NT2/D1 (cell line): ENCODE data around the gene BACE1-AS.

Experiments used
- DNase-seq: peaks from one replicate; pipeline ENCODE4 v3.0.0-alpha.2; 2011; ENCODE audit warnings: low read depth, low spot score
- H3K27me3 ChIP-seq: 2 replicates; pipeline ENCODE4 v1.6.0; 2011; ENCODE audit warnings: mild to moderate bottlenecking; ENCODE audit not compliant: insufficient read length, insufficient read depth
- H3K36me3 ChIP-seq: 2 replicates; pipeline ENCODE4 v1.6.1; 2011; ENCODE audit warnings: mild to moderate bottlenecking, low read length, mixed read lengths; ENCODE audit not compliant: insufficient read depth, insufficient read length
- H3K4me1 ChIP-seq: 2 replicates; pipeline ENCODE4 v1.5.1; 2011; ENCODE audit not compliant: insufficient read depth, insufficient read length
- H3K4me3 ChIP-seq: 2 replicates; pipeline ENCODE4 v1.5.1; 2011; ENCODE audit warnings: low read depth; ENCODE audit not compliant: insufficient read length
- H3K9ac ChIP-seq: 2 replicates; pipeline ENCODE4 v1.6.0; 2011; ENCODE audit warnings: low read depth; ENCODE audit not compliant: insufficient read length
- H3K9me3 ChIP-seq: 2 replicates; pipeline ENCODE4 v1.5.1; 2011; ENCODE audit warnings: mild to moderate bottlenecking, low read length; ENCODE audit not compliant: insufficient read depth
- SUZ12 ChIP-seq: IDR thresholded peaks from 2 replicates; pipeline ENCODE4 v1.6.1; 2011; ENCODE audit not compliant: insufficient read length, insufficient read depth; ENCODE audit errors: extremely low read depth
- YY1 ChIP-seq: IDR thresholded peaks from 2 replicates; pipeline ENCODE4 v1.6.1; 2011; ENCODE audit not compliant: insufficient read length, insufficient read depth
- ZNF274 ChIP-seq: IDR thresholded peaks from 2 replicates; pipeline ENCODE4 v1.6.1; 2011; ENCODE audit warnings: mild to moderate bottlenecking, low read depth, low read length

BACE1-AS gene

DNA sequence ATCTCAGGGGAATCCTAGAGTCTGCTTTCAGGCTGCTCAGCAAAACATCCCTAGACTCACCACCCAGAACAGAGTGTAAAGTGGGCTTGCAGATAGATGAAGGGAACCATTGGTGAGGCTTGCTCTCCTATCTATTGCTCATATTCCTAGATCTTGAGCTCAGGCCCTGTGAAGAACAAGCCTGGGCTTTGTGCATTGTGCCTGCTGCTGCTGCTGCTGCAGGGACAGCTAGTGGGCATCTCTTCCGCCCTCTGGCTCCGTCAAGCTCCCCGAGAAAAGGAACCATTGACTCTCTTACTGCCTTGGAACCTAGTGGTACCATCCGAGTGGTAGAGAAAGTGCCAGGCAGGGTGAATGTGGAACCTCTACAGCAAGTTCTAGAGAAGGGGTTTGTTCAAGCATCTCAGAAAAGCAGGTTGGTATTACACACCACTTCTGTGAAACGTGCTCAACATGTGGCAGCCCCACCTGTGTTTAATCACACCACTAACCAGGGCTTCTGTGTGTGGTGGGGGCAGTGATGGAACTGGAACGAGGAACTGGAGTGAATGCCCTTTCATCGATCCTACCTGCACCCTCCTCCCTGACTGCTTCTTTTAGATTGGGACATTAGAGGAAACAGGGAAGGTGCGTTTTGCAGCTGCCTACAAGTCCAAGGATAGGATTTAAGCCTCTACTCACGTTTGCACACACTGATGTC, 4.4 kb downstream of the BACE1-AS start:
- TF ChIP-seq ZNF274 (no peak), SUZ12 (no peak), YY1 (no peak)
- Histone ChIP-seq H3K4me1 (peaks cover 4% of the 10 kb centered on the region), H3K27me3 (no peaks in the 10 kb centered on the region), H3K36me3 (peaks cover 29% of the 10 kb centered on the region), H3K9me3 (no peaks in the 10 kb centered on the region), H3K9ac (no peak overlapping the region), H3K4me3 (no peak overlapping the region)
- no peak for DNase-seq

DNA sequence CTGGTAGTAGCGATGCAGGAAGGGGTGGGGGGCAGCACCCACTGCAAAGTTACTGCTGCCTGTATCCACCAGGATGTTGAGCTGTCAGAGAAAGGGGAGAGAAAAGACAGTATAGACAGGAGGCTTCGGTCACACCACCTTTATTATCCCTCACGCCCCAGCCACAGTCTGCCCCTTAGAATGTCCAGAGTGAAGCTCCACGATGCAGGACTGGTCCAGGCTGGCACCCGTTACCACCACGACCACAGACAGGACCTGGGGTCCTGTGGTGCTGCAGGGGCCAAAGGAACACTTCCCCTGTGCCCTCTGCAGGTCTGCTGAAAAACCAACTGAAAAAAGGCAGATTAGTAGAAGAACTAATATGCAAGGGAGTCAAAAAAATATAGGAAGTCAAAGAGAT, 5.7 kb downstream of the BACE1-AS start:
- DNase-seq = no peak
- Histone ChIP-seq H3K27me3 (no peaks in the 10 kb centered on the region), H3K4me3 (no peak overlapping the region), H3K4me1 (peaks cover 4% of the 10 kb centered on the region), H3K36me3 (peaks cover 18% of the 10 kb centered on the region), H3K9me3 (no peaks in the 10 kb centered on the region), H3K9ac (no peak overlapping the region)
- no peak for TF ChIP-seq ZNF274
- TF ChIP-seq YY1 = no peak
- TF ChIP-seq SUZ12 = no peak

DNA sequence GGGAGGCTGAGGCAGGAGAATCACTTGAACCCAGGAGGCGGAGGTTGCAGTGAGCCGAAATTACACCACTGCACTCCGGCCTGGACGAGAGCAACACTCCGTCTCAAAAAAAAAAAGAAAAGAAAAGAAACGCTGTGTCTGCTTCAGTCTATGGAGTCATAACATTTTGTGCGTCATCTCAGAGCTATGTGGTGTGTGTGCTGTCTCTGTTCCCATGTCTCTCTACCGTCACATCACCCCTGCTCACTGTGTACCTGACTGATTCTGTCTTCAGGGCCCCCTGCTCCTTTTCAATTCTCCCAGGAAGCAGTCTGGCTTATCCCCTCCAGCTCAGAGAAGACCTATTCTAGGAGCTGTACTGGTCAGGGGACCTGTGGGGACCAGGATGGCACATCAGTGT, 7.0 kb downstream of the BACE1-AS start:
- TF ChIP-seq ZNF274 (no peak), SUZ12 (no peak), YY1 (no peak)
- no peak for DNase-seq
- no peaks in the 10 kb centered on the region for H3K27me3 ChIP-seq
- no peak overlapping the region for H3K9ac ChIP-seq
- peaks cover 14% of the 10 kb centered on the region for H3K36me3 ChIP-seq
- H3K4me1 ChIP-seq = peaks cover 4% of the 10 kb centered on the region
- H3K9me3 ChIP-seq = no peaks in the 10 kb centered on the region
- H3K4me3 ChIP-seq = no peak overlapping the region

DNA sequence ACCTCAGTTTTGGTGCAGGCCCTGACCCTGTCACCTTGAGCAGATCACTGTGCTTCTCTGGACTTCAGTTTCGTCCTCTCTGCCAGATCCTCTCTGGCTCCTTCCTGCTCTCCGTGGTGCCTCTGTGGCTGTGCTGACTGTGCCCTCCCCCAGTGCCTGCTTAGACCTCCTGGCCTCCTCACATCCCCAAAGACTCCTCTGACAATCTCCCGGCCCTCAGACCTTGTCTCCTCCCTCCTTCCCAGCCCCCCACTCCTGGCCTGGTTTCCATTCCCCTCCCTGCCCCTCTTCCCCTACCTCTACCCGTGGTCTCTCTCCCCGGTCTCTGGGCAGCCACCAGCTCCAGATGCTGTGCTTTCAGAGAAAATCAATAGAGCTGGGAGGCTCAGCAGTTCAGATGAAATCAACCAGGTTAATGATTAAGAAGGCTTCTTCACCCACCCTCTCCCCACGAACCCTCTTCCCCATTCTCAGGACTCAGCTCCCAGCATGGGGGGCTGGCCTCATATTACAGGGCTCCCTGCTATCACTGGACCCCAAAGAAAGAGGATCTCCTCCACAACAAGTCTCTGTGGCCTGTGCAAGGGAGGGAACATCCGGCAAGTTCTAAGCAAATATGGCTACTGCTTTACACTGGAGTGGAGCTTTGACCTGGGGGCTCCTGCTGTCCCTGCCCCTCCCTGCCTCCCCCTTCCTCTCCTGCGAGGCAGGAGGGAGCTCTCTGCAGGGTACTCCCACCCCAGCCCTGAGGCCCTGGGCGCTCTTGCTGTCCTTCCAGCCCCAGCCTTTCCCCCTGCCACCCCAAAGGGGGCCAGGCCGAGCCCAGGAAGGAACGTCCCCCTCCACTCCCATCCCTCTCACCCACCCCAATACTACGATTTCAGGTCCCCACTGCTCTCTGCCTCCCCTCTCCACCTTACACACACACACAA, 8.5 kb downstream of the BACE1-AS start:
- H3K27me3 ChIP-seq = no peaks in the 10 kb centered on the region
- DNase-seq = no peak
- peaks cover 7% of the 10 kb centered on the region for H3K36me3 ChIP-seq
- peaks cover 4% of the 10 kb centered on the region for H3K4me1 ChIP-seq
- H3K4me3 ChIP-seq = no peak overlapping the region
- H3K9ac ChIP-seq = peak overlapping the region; percentile 53
- TF ChIP-seq YY1 (peak; percentile 12), SUZ12 (no peak)
- H3K9me3 ChIP-seq = no peaks in the 10 kb centered on the region

DNA sequence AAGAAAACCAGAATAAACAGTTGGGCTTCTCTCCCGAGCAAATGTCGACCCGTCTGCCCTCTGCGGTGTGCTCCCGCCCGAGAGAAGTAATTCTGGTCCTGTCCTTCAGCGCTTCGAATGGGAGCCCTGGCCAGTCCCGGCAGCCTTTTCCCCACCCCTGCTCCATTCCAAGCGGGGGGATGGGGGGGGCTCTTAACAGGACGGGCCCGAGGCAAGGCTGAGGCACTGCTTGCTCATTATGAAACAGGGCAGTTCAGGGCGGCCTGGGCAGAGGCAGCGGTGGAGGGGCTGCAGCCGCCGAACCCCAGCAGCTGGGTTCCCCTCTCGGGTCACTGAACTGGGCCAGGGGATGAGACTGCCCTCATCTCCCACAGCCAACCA, 9.1 kb downstream of the BACE1-AS start:
- no peaks in the 10 kb centered on the region for H3K9me3 ChIP-seq
- DNase-seq = no peak
- H3K36me3 ChIP-seq = peaks cover 7% of the 10 kb centered on the region
- no peak overlapping the region for H3K4me3 ChIP-seq
- no peaks in the 10 kb centered on the region for H3K27me3 ChIP-seq
- peaks cover 7% of the 10 kb centered on the region for H3K4me1 ChIP-seq
- TF ChIP-seq ZNF274 = no peak
- TF ChIP-seq SUZ12 = no peak
- TF ChIP-seq YY1 = no peak
- peak overlapping the region; percentile 39 for H3K9ac ChIP-seq

DNA sequence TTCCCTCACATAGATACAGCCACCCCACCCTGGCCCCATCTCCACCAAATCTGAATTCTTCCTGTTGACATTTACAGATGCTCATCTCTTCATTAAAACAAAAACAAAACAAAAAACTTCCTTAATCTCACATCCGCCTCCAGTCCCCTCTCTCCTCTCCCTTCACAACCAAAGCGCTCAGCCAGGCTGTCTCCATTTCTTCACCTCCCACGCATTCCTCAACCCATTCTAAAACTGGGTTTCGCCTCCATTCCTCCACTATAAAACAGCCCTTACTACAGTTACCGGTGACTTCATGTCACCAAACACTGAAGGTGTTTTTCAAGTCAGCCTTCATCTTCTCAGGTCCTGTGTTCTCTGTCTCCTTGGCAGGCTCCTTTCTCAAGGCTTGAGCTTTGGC, 9.6 kb downstream of the BACE1-AS start:
- Histone ChIP-seq H3K27me3 (no peaks in the 10 kb centered on the region), H3K36me3 (peaks cover 6% of the 10 kb centered on the region), H3K9me3 (no peaks in the 10 kb centered on the region), H3K4me1 (peaks cover 6% of the 10 kb centered on the region), H3K9ac (no peak overlapping the region), H3K4me3 (no peak overlapping the region)
- no peak for DNase-seq
- TF ChIP-seq SUZ12 (no peak), YY1 (no peak), ZNF274 (no peak)

DNA sequence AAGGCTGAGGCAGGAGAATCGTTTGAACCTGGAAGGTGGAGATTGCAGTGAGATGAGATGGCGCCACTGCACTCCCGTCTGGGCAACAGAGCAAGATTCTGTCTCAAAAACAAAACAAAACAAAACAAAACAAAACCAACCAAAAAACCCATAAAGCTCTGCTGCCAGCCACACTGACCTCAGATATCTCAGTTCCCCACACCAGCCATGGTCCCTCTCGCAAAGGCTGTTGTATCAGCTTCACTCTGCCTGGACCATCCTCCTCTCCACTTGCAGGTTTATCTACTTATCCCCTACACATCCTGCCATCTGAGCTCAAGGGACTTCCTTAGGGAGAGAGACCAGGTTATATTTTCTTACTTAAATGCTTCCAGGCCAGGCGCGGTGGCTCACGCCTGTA, 11.1 kb downstream of the BACE1-AS start:
- TF ChIP-seq SUZ12 (no peak), ZNF274 (no peak), YY1 (no peak)
- H3K9ac ChIP-seq = no peak overlapping the region
- peaks cover 5% of the 10 kb centered on the region for H3K4me1 ChIP-seq
- DNase-seq = no peak
- no peaks in the 10 kb centered on the region for H3K27me3 ChIP-seq
- H3K4me3 ChIP-seq = no peak overlapping the region
- H3K36me3 ChIP-seq = no peaks in the 10 kb centered on the region
- H3K9me3 ChIP-seq = no peaks in the 10 kb centered on the region
